ENCODE measurements around the gene ERG28. TPM values are rescaled to one million over a fixed set of nuclear protein-coding genes. Genes with fewer than 3 reads are reported as not detected.

The ERG28 gene
- total and polyA plus RNA-seq, 10 of the 15 experiments (the other 5 are each of a cell fraction or from before 2014, with no cell fraction given), result 15.2 to 67.0 (median 48.1) TPM

DNA sequence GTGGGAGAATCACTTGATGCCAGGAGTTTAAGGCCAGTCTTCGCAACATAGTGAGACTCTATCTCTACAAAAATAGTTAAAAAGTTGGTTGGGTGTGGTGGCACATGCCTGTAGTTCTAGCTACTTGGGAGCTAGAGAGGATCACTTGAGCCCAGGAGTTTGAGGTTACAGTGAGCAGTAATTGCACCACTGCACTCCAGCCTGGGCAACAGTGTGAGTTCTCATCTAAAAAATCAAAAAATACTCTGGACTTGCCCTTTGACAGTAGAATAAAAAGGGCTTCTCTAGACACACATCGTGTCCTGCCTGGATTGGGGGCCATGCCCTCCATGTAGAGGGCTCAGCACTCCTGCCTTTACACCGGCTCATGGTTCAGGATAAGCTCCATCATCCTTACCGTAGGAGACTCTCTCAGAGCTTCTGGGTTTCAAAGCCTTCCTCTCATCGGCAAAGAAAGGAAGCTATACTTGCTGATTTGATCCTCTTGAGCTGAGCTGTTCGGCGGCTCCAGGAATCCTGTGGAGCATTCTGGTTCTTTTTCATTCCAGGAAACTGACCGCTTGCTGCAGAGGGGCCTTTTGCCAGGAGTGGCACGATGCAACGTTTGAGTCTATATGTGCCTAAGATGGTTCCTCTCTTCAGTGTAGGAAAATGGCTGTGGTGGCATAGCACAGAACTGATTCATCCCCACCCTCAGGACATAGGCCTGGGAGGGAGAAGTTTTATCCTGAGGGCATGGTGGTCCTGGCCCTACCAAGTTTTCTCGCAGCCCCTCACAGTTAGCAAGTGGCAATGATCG, 52.6 kb downstream of the ERG28 start:
- in situ Hi-C loops (cut with MboI), result no loop called here
- H2AFZ ChIP-seq (ENCODE audit: control insufficient read depth, low read depth, low read length), result no peak overlapping the region
- 67% methylated on average over 12 of the region's 12 CpGs for WGBS (ENCODE audit: insufficient coverage, insufficient replicate concordance, low lambda C conversion rate, missing lambda C conversion rate)
- H3K79me2 ChIP-seq (ENCODE audit: control insufficient read depth, insufficient read depth, low read length), result no peaks in the 10 kb centered on the region
- H3K4me3 ChIP-seq, result no peak overlapping the region
- RAD21 ChIA-PET (ENCODE audit: unreplicated experiment), result no interaction called here
- no peak overlapping the region for H3K4me2 ChIP-seq (ENCODE audit: control insufficient read depth, insufficient read depth)
- no peak overlapping the region for H3K9ac ChIP-seq (ENCODE audit: control insufficient read depth, insufficient read depth, low read length)
- ATAC-seq (no peak), FAIRE-seq (no peak), DNase-seq (ENCODE audit: low read depth, low spot score) (no peak)
- H4K20me1 ChIP-seq (ENCODE audit: control insufficient read depth, insufficient read depth), result no peaks in the 10 kb centered on the region
- H3K36me3 ChIP-seq (ENCODE audit: control insufficient read depth in 2 of 2, insufficient read depth in 2 of 2, low read length in 1 of 2), result no peaks in the 10 kb centered on the region
- H3K27me3 ChIP-seq (replicated peaks in 1 of 2; ENCODE audit: control insufficient read depth in 2 of 2, insufficient read depth in 2 of 2, low read length in 1 of 2), result no peaks in the 10 kb centered on the region
- SMC1A ChIA-PET (ENCODE audit: uncharacterized antibody, unreplicated experiment), result interaction anchor here (0.9 to 3.4 kb wide), 3 partner anchors 10 to 21 kb away, joined by 3 to 13 read pairs (median 3); no protein-coding TSS in a partner anchor
- H3K4me1 ChIP-seq (ENCODE audit: control insufficient read depth, insufficient read depth, low read length), result no peaks in the 10 kb centered on the region
- H3K9me3 ChIP-seq (replicated peaks; ENCODE audit: control insufficient read depth, insufficient read depth, low read length), result peaks cover 15% of the 10 kb centered on the region
- POLR2A ChIA-PET, result no interaction called here
- CTCF ChIA-PET, result interaction anchor here (0.6 to 2.4 kb wide), 5 partner anchors 9 to 47 kb away, joined by 3 to 11 read pairs (median 3); no protein-coding TSS in a partner anchor
- intact Hi-C loops (cut with micrococcal nuclease; ENCODE audit: unreplicated experiment), result no loop called here
- no TSS peak for BruUV-seq (replicated peaks)
- H3K27ac ChIP-seq (ENCODE audit: control insufficient read depth, insufficient read depth), result no peak overlapping the region
- TF ChIP-seq CEBPB (IDR thresholded peaks at IDR 0.05; ENCODE audit: borderline replicate concordance in 1 of 2, low read depth in 2 of 2, low read length in 2 of 2) (no peak), EZH2 (IDR thresholded peaks at IDR 0.05; ENCODE audit: borderline replicate concordance, control insufficient read depth, low read depth, low read length) (no peak), ZBED1 (IDR thresholded peaks at IDR 0.05; ENCODE audit: borderline replicate concordance) (no peak), MXI1 (IDR thresholded peaks at IDR 0.05; ENCODE audit: low read depth, low read length) (no peak), ZNF217 (IDR thresholded peaks at IDR 0.05) (no peak), SUPT20H (IDR thresholded peaks at IDR 0.05; ENCODE audit: borderline replicate concordance, control insufficient read depth, low read depth, low read length) (no peak), CHD2 (IDR thresholded peaks at IDR 0.05; ENCODE audit: borderline replicate concordance, low read depth, low read length) (no peak), NFXL1 (IDR thresholded peaks at IDR 0.05; ENCODE audit: borderline replicate concordance) (no peak), RCOR1 (conservative IDR thresholded peaks at IDR 0.05; ENCODE audit: low read depth, low read length) (no peak), CREM (IDR thresholded peaks at IDR 0.05; ENCODE audit: low read depth) (no peak), RB1 (IDR thresholded peaks at IDR 0.05; ENCODE audit: borderline replicate concordance) (no peak)
- TF ChIP-seq, protein P1, sequence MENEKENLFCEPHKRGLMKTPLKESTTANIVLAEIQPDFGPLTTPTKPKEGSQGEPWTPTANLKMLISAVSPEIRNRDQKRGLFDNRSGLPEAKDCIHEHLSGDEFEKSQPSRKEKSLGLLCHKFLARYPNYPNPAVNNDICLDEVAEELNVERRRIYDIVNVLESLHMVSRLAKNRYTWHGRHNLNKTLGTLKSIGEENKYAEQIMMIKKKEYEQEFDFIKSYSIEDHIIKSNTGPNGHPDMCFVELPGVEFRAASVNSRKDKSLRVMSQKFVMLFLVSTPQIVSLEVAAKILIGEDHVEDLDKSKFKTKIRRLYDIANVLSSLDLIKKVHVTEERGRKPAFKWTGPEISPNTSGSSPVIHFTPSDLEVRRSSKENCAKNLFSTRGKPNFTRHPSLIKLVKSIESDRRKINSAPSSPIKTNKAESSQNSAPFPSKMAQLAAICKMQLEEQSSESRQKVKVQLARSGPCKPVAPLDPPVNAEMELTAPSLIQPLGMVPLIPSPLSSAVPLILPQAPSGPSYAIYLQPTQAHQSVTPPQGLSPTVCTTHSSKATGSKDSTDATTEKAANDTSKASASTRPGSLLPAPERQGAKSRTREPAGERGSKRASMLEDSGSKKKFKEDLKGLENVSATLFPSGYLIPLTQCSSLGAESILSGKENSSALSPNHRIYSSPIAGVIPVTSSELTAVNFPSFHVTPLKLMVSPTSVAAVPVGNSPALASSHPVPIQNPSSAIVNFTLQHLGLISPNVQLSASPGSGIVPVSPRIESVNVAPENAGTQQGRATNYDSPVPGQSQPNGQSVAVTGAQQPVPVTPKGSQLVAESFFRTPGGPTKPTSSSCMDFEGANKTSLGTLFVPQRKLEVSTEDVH (IDR thresholded peaks at IDR 0.05; ENCODE audit: low read depth, partially characterized antibody), result no peak
- TF ChIP-seq, protein P2, sequence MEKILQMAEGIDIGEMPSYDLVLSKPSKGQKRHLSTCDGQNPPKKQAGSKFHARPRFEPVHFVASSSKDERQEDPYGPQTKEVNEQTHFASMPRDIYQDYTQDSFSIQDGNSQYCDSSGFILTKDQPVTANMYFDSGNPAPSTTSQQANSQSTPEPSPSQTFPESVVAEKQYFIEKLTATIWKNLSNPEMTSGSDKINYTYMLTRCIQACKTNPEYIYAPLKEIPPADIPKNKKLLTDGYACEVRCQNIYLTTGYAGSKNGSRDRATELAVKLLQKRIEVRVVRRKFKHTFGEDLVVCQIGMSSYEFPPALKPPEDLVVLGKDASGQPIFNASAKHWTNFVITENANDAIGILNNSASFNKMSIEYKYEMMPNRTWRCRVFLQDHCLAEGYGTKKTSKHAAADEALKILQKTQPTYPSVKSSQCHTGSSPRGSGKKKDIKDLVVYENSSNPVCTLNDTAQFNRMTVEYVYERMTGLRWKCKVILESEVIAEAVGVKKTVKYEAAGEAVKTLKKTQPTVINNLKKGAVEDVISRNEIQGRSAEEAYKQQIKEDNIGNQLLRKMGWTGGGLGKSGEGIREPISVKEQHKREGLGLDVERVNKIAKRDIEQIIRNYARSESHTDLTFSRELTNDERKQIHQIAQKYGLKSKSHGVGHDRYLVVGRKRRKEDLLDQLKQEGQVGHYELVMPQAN (conservative IDR thresholded peaks at IDR 0.05), result no peak
- TF ChIP-seq, protein P3, sequence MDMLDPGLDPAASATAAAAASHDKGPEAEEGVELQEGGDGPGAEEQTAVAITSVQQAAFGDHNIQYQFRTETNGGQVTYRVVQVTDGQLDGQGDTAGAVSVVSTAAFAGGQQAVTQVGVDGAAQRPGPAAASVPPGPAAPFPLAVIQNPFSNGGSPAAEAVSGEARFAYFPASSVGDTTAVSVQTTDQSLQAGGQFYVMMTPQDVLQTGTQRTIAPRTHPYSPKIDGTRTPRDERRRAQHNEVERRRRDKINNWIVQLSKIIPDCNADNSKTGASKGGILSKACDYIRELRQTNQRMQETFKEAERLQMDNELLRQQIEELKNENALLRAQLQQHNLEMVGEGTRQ (IDR thresholded peaks at IDR 0.05; ENCODE audit: borderline replicate concordance, low read depth, low read length), result no peak

Measured in GM12878 (cell line).